Measurements from ENCODE around the gene SH3PXD2A.
"Not testable (repeated sequence)": the region's sequence is repeated elsewhere in the genome, so short reads cannot be mapped to it uniquely, and the experiment has no call there.

DNA sequence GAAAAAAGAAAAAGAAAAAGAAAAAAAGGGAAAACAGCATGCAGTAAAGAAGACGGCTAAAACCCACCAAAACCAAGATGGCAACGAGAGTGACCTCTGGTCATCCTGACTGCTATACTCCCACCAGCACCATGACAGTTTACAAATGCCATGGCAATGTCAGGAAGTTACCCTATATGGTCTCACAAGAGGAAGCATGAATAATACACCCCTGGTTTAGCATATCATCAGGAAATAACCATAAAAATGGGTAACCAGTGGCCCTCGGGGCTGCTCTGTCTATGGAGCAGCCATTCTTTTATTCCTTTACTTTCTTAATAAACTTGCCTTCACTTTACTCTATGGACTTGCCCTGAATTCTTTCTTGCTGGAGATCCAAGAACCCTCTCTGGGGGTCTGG lies 10.0 kb downstream of the SH3PXD2A start:
- TF ChIP-seq, protein P1, sequence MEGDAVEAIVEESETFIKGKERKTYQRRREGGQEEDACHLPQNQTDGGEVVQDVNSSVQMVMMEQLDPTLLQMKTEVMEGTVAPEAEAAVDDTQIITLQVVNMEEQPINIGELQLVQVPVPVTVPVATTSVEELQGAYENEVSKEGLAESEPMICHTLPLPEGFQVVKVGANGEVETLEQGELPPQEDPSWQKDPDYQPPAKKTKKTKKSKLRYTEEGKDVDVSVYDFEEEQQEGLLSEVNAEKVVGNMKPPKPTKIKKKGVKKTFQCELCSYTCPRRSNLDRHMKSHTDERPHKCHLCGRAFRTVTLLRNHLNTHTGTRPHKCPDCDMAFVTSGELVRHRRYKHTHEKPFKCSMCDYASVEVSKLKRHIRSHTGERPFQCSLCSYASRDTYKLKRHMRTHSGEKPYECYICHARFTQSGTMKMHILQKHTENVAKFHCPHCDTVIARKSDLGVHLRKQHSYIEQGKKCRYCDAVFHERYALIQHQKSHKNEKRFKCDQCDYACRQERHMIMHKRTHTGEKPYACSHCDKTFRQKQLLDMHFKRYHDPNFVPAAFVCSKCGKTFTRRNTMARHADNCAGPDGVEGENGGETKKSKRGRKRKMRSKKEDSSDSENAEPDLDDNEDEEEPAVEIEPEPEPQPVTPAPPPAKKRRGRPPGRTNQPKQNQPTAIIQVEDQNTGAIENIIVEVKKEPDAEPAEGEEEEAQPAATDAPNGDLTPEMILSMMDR (conservative IDR thresholded peaks at IDR 0.05) = not testable (repeated sequence)
- TF ChIP-seq ZFX (IDR thresholded peaks at IDR 0.05) = not testable (repeated sequence)

Measured in C4-2B (cell line).